Ureter (tissue), 1 donor: ENCODE data around the gene UBTD2. TPM values are rescaled to one million over a fixed set of nuclear protein-coding genes. Genes with fewer than 3 reads are reported as not detected.

ENCODE experiments used
- DNase-seq: peaks from one replicate; pipeline ENCODE4 v3.0.0-alpha.2; 2020; ENCODE audit warnings: low spot score
- total RNA-seq: library from RNA; stranded (reverse); gene quantifications from one replicate; pipeline ENCODE4 v1.2.4, GENCODE V29; 2023
- donor health status: DM: yes; HTN: yes; CAD: no.

UBTD2 gene
- total RNA-seq, 1 donor from 2014 or later = 14.6 TPM

DNA sequence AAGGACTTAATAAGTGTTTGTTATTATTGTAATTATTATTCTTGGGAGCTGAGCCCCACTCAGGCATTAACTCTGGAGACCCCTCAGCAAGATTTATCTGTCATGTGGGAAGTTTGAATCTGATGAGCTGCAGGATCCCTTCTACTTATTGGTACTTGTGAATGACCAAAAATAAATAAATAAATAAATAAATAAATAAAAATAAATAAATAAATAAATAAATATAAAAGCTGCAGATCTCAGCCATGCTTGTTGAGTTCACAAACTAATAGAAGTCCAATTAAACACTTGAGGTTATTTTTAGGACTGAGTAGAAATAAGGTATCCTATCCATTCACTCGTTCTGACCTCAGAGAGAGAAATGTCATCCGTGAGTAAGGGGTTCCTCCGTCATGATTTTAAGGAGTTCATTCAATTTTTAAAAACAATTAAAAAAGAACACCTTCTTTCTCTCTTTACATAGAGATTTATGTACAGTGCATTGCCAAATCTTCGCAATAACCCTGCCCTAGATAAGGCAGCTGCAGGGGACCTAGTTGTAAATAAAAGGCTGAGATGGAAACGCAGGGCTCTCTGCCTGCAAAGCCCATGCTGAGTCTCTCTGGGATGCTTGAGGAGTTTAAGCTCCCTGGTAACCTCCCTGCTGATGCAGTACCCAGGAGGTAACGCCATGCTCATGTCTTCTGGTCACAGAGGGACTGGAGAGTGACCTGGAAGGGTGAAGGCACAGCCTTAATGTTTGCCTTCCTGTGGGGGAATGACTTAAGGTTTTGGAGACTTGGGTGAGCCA is 88.4 kb downstream of the UBTD2 start:
- DNase-seq = peak; percentile 18

DNA sequence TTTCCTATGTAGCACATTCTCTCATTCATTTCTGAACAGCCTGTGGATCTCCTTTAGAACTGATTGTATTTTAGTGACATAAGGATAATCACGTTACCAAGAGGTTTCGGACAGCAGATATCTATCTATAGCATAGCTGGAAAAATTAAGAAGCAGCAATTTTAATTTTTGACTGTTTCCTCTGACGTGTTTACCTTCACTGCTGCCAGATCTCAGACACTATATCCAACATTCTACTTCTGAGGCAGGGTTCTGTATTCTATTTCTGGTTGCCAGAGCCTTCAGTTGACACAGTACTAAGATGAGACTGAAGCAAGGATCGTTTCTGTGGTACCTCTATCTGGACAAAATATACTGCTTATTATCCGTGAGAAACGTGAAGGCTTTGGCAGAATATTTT is 89.7 kb downstream of the UBTD2 start, which contains the start of gene EFCAB9:
Gene EFCAB9, plus strand, starts transcription at position 301 of the 400 bp plus-strand sequence. Its CDS starts 1 bp downstream, at position 302.
- no peak for DNase-seq

DNA sequence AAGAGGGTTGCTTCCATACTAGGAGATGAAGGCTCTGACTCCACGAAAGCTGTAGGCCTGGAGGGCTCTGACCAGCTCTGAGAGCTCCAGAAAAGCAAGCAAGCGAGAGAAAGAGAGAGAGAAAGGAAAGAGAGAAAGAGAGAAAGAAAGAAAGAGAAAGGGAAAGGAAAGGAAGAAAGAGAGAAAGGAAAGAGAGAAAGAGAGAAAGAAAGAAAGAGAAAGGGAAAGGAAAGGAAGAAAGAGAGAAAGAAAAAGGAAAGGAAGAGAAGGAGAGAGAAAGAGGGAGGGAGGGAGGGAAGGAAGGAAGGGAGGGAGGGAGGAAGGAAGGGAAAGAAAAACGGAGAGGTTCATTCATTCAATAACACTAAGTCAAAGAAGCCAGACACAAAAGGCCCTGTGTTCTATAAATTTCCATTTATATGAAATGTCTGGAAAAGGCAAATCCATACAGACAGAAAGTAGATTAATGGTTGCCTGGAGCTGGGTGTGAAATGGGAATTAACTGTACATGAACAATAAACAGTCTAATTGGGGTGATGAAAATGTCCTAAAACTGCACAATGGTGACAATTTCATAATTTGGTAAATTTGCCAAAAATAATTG is 93.8 kb downstream of the UBTD2 start:
- DNase-seq = no peak

DNA sequence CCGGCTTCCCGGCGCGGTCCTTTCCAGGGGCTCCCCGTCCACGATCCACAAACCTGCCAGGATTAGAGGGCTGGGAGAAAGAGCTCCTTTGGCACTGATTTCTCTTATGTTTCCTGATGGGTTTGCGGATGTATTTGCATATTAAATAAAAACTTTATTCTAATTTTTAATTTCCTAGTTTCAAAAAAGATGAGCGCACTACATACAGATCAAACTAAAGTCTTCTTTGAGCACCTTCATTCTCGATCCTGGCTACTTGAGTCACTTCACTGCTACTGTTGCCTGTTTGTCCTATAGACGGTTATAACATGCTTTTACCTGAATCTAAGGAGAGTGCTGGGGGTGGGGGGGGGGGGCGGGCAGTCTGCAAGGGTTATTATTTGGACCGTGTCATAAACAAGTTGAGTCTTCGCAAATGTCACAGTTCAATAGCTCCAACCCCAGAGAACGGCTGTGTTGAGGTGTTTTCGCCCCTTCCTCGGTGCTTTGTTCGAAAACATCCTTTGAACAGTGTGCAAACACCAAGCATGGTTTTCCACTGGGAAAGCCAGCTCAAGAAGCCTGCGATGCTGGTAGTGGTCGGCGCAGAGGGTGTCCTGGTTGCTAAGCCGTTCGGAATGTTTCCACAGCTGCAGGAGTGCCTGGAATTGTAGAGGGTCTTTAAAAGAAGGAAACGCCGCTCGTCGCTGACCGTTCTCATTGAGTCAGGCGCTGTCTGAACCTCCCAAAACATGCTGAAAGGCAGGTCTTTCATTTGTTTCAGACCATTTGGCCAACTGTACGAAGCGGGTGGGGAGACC is 94.5 kb downstream of the UBTD2 start:
- no peak for DNase-seq

DNA sequence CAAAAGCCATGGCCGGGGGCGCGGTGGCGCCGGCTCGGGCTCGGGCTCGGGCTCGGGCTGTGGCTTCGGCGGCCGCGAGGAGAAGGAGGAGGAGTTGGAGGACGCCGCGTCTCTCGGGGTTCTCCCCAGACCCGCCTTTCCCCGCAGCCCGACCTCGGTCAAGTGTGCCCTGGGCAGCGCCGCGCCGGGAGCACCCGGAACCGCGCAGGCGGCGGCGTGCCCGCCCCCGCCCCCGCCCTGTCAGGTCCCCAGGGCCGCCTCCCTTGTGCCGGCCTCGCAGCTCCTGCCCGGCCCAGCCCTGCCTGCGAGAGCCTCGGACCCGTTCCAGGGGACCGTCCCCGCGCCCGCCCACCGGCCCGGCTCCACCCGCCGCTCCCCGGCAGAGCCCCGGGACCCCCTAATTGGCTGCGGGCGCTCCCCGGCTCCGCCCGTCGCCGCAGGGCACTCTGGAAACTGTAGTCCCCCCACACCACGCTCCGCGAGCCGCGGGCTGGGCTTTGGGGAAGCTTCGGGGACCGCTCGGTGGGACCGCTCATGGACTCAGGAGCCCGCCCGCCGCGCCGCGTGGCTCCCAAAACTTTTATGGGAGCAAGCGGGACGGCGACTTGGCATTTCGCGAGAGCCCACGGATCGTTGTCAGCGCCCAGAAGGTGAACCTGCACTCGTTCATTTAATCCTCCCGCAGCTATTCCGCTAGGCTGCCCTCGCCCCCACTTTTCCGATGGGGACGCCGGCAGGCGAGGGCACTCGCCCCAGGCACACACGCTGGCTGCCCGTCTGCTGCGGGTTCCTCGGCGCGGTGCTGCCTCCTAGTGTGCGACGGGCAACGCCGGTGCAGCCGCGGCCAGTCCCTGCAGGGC is 95.3 kb downstream of the UBTD2 start, which contains the start of gene STK10:
Gene STK10, minus strand, starts transcription at position 192 of the 860 bp plus-strand sequence. Its CDS starts 182 bp downstream, at position 10.
- peak; percentile 92 for DNase-seq

DNA sequence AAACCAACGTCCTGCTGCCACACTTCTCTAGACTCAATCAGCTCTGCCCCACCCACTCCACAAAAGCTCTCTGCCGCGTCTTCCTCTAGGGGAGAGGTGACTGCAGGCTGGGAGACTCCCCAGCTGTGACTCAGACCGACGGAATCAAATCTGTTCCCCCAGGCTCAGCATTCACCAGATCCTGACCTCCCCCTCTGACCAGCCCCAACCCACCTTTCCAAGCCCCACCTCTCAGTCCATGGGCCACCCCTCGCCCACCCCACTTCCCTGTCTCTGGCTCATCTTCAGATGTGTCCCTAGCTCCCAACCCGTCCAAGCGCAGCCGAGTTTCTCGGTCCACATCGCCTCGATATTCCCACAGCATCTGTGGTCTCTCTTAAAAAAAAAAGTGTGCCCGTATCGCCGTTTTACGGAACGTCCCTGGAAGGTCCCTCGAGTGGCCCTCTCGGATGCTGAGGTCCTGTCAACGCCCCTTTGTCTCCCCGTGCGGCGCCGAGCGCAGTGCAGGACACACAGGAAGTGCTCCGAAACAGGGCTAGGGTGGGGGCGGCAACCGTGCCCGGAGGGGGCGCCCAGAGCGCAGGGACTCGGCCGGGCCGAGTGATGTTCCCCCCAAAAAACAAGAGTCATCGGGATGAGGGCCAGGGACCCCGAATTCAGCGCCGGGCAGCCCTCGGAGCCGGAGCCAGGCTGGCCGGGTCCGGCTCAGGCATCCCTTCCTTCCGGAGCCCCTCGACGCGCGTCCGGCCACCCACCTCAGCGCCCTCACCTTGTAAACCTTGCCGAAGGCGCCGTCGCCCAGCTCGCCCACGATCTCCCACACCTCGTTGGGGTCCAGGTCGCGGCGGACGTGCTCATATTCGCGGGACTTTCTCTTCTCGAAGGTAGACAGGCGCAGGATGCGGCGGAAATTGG is 96.2 kb downstream of the UBTD2 start:
- DNase-seq = peak; percentile 66

DNA sequence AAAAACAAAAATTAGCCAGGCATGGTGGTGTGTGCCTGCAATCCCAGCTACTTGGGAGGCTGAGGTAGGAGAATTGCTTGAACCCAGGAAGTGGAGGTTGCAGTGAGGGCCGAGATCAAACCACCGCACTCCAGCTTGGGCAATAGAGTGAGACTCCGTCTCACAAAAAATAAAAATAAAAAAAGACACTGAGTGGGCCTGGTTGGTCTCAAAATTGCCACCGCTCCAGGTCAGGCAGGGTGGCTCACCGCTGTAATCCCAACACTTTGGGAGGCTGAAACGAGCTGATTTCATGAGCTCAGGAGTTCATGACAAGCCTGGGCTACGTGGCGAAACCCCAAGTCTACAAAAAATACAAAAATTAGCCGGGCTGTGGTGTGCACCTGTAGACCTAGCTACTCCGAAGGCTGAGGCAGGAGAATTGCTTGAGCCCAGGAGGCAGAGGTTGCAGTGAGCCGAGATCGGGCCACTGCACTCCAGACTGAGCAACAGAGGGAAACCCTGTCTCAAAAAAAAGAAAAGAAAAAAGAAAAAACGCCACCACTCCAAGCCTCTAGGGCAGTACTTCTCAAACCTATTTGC is 97.4 kb downstream of the UBTD2 start:
- no peak for DNase-seq

DNA sequence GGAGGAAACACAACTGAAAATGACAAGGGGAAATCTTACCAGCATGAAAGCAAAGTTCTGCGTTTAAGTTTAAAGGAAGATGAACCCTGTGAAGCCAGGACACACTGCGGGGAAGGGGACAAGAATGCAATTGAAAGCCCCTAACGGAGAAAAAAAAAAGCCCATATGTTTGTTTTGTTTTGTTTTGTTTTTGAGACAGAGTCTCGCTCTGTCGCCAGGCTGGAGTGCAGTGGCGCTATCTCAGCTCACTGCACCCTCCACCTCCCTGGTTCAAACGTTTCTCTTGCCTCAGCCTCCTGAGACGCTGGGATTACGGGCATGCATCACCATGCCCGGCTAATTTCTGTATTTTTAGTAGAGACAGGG is 98.5 kb downstream of the UBTD2 start:
- no peak for DNase-seq

DNA sequence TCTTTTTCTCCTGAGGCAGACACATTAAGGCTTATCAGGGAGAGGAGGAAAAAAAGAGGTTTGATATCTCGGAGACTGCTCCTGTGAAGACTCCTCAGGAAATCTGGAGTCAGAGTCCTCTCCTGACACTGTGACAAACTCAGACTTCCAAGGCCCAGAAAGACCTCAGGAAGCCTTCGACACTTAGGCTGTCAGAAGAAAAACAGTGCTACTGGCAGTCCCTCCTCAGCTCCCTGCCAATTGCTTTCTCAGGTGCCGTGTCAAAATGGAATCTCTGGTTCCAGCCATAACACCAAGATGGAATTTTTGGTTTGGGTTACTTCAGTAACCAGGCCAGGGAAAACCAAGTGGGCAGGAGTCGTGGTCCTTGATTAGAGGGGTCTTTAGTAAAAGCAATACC is 99.7 kb downstream of the UBTD2 start:
- DNase-seq = no peak

DNA sequence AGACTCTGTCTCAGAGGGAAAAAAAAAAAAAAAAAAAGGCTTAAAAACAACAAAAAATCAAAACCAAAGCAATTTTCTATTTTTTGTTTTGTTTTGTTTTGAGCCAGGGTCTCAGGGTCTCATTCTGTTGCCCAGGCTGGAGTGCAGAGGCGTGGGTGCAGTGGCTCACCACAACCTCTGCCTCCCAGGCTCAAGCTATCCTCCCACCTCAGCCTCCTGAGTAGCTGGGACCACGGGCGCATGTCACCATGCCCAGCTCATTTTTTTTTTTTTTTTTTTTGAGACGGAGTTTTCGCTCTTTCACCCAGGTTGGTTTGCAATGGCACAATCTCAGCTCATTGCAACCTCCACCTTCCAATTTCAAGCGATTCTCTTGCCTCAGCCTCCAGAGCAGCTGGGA is 101.3 kb downstream of the UBTD2 start:
- DNase-seq = no peak

DNA sequence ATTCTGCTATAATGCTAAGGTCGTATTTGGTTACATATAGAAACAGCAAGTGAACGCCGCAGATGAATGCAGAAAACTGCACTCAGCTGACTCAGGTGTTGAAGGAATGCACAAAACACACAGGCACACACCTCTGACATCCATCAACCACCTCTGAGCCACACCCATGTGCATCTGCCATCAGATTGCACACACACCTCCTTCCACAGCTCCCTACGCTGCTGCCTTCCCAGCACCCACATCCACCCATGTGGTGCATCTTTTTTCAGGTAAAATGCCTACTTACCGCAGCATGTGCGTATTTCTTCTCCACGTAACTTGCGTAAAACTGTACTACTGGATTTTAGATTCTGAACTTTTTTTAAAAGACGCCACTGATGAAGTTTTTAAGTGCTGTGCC is 102.6 kb downstream of the UBTD2 start:
- no peak for DNase-seq

DNA sequence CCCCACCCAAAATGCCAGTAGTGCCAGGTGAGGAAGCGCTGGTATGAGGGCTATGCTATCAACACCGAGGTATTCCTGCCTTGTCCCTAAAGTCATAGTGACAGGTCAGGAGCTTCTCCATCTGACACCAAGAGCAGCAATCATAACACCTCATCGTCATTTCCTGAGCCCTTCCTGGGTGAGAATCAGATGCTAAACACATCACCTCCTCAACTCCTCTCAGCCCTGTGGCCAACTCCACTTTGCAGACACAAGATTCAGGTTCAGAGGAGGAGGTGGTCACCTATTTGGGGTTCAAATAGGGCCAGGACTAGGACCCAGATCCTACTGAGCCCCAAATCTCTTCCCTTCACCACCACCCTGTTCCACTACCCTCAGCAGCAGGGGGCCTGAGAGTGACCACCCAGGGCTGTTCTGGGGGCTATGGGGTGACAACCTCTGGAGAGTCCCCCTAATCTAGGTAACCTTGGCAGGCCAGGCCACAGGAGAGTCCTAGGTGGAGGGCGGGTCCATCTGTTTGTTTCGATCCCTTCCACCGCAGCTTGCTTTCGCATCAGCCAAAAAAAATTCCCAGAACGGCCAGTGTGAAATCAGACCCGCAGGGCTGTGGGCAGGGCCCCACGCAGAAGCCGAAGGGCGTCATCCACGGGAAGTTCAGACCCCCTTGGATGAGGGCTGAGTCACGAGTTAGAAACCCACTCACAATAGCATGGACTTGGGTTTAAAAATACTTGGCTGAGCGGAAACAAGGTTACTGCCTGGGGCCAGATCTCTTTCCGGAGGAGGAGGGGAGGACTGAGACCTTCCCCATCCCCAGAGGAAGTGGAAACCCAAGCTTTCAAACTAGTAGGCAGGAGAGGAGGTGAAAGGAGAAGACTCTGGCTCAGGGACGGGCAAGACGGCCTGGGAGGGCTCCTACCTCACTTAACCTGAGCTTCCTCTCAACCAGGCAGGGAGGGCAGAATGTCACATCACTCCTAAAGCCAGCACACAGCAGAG is 104.3 kb downstream of the UBTD2 start:
- DNase-seq = no peak

DNA sequence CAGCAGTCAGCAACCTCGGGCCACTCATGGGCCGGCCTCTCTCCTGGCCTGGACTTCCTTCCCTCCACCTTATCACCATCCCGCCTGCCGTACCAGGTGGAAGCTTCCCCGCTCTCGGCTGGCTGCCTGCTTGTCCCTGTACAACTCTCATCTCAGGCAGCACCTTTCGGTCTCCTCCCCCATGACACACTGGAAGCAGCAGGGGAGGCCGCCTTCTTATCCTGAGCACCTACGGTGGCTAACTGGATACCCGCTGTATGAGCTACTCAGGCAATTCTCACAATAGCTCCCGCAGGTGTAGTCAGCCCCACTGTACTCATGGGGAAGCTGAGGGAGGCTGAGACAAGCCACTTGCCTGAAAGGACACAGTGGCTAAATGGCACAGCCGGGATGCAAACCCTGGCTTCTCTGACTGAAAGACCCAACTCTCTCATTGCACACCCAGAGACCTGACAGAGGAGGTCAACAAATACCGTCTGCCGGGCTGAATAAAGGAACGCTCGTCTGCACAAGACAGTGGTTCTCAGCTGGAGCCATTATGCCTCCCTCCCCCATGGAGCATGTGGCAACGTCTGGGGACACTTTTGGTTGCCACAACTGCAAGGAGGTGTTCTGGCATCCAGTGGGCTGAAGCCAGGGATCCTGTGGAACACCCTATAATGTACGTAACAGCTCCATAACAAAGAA is 105.1 kb downstream of the UBTD2 start:
- DNase-seq = no peak

DNA sequence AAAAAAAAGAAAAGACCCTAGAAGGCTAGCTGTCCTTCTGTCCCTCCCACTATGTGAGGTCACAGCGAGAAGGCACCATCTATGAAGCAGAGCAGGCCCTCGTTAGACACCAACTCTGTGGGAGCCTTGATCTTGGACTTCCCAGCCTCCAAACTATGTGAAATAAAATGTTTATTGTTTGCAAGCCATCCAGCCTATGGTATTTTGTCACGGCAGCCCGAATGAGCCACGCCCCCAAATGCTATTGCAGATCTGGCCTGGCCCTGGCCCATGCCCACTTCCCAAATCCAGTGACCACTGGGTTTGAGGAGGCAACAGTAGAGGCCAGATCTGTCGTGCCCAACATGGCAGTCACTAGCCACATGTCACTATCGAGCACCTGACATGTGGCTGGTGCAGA is 106.4 kb downstream of the UBTD2 start:
- no peak for DNase-seq

DNA sequence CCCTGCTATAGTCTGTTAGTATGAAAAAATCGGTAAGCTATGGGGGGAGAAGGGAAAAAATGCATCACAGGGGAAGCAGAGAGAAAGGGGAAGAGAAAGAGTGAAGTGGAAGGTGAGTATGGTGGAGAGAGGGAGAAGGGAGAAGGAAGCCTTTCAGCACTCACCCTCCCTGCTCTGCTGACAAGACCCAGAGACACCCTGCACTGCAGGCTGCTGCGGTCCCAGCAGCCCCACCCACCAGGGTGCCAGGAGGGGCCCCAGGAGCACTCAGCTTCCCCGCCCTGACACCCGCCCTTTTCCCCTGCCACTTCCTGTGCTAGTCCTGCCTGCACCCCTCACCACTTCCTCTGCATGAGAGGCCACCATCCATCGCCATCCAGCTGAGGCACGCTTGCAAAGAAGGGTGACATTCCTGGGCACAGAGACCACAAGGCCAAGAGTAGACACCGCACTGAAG is 108.3 kb downstream of the UBTD2 start:
- peak; percentile 74 for DNase-seq

DNA sequence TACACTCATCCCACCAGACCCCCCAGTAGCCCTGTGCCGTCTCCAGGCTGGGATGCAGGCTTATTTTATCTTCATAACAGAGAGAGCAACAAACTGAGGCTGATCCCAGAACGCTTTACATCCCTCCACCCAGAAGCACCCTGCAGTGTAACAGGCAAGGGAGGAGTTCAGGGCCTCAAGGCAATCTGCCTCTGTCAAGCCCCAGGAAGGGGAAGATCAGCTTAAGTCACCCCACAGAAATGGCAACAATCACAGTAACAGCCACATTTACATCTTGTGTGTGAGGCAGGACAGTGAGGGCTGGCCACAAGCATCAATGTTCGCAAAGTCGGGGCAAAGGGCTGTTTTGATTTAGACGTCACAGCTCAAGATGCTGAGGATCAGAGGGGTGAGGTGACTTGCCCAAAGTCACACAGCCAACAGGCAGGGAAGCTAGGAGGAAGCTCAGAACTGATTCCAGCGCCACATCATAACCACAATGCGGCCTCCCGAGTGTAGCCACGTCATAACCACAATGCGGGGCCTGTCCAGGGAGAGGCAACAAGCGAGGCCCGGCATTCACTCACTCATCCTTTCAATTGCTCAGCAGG is 109.9 kb downstream of the UBTD2 start:
- no peak for DNase-seq

DNA sequence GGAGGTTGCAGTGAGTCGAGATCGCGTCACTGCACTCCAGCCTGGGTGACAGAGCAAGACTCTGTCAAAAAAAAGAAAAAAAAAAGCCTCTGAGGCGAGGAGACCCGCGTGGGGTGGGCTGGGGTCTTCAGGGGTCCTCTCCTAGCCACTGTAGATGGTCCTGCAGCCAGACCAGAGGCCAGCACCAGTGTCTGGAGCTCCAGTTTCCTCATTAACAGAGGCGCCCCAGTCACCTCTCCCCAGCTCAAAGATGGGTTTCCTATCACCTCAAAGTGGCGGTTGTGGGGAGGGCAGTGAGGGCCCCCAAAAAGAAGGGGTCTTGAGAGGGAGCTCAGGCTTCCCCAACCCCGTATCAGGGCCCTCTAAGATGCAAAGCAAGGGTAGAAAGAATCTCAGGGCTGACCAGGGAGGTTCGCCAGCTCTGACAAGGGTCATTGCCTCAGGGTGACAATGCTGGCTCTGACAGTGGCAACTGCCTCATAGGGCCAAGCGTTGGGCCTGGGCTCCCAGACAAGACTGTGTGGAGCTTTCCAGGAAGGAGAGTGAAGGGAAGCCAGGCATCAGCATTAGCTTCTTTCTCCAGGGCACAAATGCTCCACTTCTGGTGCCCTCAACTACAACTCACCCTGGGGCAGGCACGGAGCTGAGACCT is 110.5 kb downstream of the UBTD2 start:
- DNase-seq = no peak
